Measurements from ENCODE around the gene TMEM255A.
"Not testable (repeated sequence)": the region's sequence is repeated elsewhere in the genome, so short reads cannot be mapped to it uniquely, and the experiment has no call there.

The TMEM255A gene

DNA sequence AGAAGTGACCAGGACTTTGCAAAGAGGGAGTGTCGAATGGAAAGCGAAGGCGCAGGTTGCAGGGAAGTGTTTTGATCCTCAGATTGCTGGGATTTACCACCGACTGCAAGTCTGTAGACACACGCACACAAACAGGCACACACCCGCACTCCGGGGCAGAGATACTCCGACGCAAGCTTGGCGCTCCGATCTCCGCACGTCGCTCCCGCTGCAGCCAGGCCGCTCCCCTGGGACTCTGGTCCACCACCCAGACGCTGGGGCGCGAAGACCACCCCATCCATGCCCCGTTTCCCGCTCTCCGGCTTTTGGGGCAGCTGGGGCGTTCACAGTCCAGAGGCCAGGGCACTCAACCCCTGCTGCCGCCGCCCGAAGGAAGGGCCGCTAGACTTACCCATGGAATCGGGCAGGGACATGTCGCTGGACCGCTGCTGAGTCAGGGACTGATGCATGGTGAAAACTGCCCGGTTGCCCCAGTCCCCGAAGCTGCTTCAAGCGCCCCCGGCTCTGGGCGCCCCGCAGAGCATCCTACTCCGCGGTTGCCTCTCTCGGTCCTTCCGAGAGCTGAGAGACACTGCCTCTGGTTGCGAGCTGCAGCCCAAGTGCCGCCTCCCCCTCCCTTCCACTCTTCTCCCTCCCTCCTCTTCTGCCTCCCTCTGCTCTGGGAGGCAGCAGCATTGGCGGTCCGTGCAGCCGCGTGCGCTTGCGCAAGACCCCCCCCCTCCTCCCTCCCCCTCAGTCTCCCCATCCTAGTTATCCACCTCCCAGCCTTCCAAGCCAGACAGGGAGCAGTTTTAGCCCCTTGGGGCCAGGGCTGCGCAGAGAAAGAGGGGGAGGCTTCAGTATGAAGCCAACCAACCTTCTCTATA, at the start of gene TMEM255A:
TMEM255A (minus strand) TSS at position 601 of the 866 bp plus-strand sequence; CDS start at position 449, 152 bp downstream.
- DNase-seq: no peak

DNA sequence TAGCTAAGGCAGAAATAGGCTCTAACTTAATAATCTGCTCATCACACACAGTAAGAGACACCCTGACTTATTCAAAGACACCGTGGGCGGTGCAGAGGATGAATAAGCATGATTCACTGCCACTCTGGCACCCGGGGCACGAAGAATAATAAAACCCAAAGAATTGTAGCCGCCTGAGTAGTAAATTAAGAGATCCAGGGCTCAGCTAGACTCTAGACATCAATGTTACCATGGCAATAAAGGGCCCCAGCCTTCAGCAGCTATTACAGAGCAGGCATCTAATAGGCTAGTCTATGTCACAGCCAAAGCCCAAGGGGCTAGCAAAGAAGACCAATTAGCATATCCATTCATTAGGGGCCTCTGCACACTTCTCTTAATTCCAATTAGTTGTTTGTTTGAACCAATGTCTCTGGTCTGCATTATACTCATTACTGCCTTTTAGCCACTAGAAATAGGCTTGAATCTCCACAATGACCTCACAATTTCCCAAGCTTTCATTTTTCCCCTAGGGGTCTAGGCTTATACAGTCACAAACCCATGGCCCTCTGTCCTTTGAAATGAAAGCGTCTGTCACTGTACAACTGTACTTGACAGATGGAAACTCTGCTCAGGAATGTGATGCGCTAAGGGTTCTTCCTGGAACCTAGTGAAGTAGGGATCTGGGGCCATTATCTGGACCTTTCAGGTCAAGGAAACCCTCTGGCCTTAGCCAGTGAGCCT, 47.6 kb upstream of the TMEM255A start:
- no peak for DNase-seq

DNA sequence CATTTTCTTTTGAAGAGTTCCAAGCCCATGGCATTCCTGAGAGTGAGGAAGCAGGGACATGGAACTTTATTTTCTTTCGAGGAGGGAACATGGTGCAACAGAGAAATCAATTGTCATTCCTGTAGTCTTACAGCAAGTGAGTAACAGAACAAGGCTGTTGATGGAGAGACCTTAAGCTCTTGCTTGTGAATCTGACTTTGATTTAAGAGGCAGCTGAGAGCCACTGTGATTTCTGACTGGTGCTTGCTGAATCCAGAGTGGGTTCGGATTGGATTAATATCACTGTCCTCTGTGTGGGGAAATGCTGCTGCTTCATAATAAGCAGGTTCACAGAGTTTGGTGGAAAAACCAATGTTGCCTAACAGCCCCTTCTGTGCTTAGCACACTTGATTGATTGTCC, 45.9 kb upstream of the TMEM255A start:
- DNase-seq: no peak

DNA sequence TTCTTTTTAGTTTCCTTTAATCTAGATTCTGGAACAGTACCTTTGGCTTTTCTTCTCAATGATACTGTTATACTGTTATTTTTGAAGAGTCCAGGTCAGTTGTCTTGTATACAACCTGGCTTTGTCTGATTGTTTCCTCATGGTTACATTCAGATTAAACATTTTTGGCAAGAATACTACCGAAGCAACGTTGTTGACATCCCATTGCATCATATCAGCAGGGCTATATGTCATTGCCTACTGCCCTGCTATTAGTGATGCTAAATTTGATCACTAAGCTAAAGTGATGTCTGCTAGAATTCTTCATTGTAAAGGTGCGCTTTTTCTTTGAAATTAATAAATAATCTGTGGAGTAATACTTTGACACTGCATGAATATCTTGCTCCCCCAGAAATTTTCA, 44.8 kb upstream of the TMEM255A start:
- no peak for DNase-seq

DNA sequence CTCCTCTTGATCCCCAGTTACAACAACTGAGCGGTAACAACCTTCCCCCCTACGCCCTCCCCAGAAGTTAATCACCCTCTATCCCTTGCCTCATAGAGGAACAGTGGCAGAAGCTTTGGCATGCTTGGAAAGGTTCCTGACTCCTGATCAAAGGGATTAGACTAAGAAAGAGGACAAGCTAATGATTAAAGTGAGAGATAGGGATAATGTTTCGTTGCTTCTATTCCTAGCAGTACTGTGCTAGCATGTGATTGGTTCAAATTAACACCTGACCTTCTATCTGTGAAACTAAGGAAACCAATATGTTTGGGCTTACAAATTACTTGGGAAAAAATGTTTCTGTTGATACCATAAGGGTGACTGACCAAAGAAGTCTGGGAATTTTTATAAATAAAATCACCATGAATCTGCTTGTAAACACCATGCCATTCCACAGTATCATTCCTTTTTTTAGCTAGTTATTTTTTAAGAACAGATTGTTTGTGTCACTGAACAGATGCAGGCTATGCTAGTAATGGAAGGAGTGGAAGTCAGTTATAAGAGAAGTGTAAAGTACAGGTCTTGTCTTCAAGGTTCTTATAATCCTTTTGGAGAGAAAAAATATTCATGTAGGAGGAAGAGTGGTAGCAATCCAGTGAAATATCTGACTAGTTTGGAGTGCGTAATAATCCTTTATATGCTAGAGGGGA, 39.3 kb upstream of the TMEM255A start:
- DNase-seq: no peak

DNA sequence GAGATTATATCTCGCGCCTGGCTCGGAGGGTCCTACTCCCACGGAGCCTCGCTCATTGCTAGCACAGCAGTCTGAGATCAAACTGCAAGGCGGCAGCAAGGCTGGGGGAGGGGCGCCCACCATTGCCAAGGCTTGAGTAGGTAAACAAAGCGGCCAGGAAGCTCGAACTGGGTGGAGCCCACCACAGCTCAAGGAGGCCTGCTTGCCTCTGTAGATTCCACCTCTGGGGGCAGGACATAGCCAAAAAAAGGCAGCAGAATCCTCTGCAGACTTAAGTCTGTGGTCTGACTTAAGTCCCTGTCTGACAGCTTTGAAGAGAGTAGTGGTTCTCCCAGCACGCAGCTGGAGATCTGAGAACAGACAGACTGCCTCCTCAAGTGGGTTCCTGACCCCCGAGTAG, 33.3 kb upstream of the TMEM255A start:
- DNase-seq: not testable (repeated sequence)

DNA sequence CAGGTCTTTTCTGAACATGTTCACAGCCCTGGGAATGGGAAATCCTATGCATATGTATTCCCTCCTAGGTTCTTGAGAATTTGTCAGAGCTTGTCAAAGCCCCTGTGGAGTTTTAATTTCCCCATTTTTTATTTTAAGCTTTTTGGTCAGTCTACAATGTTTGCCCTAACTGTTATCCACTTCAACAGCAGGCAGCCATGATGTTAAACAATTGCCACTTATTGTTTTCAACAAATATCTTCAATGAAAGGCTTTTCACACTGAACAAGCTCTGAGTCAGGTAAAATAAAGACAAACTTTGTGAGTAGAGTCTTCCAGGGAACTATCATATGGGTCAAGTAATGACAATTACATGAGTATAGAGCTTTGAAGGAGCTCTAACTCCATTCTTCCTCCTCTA, 25.6 kb upstream of the TMEM255A start:
- DNase-seq: no peak

DNA sequence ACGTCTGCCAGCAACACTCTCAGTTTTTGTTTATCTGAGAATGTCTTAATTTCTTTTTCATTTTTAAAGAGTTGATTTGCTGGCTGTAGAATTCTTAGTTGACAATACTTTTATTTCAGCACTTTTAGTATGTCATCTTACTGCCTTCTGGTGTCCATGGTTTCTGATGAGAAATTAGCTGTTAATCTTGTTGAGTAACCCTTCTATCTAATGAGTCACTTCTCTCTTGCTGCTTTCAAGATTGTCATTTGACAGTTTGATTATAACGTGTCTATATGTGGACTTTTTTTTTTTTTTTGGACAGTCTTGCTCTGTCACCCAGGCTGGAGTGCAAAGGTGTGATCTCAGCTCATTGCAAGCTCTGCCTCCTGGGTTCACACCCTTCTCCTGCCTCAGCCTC, 24.0 kb upstream of the TMEM255A start:
- DNase-seq: no peak

DNA sequence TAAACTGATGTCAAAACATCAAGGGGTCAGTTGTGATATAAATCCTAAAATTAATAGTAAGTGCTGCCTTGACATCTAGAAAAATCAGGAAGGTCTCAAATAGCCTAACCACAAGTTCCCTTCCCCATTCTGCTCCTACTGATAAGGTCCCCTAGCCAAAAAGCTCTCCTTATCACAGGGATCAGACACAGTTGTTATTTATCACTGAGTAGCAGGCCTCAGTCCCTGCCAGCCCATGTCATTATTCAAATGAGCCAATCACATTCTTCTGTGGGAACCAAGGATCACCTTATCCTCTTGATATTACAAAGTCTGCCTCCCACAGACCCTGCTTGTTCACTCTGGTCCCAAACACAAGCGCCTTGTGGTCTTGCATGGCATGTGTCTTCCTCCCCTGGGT, 23.3 kb upstream of the TMEM255A start:
- DNase-seq: no peak

DNA sequence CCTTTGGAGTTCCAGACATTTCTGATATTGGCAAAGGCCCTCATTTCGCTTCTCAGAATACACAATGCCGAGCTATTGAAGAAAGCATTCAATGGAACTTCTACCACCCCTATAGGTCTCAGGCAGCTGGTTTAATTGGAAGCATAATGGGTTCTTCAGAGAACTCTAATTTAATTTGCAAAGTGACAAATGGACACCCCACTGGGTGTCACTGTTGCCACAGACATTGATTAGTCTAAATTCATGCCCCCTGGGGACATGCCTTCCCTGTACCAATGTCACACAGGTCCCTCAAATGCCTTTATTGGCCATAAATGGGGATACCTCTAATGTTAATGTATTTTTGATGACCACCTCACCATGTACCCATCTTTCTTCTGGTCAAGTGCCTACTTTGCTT, 22.9 kb upstream of the TMEM255A start:
- DNase-seq: no peak

DNA sequence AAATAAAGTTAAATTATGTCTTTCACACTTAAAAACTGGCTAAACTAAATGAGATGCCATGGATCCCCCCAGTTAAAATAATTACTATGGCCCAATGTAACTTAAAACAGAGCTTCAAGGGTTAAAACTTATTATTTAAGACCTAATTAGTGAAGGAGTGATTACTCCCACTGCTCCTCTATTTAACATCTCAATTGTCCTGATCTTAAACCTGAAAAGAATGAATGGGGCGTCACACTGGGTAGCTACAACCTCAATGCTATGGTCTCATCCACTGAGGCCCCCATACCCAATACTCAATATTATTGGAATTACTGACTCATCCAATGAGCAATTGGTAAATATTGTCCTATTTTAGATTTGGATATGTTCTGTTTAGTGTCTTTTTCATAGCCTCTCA, 21.1 kb upstream of the TMEM255A start:
- no peak for DNase-seq

DNA sequence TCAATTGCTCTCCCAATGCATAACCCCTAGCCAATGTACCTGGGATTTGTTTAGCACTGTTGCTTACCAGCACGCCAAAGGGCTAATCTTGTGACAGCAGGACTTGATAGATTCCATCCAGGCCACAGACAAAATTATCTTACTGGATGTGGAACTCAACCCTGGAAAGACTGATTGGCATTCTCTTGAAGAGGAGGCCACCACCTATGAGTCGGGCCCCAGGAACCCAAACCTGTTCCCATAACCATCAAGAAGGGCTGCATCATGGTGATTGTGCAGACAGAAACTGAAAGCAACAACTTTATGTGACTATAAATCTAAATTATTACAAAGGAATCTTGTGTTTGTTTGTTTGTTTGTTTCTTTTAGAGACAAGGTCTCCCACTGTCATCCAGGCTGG, 19.9 kb upstream of the TMEM255A start:
- no peak for DNase-seq

DNA sequence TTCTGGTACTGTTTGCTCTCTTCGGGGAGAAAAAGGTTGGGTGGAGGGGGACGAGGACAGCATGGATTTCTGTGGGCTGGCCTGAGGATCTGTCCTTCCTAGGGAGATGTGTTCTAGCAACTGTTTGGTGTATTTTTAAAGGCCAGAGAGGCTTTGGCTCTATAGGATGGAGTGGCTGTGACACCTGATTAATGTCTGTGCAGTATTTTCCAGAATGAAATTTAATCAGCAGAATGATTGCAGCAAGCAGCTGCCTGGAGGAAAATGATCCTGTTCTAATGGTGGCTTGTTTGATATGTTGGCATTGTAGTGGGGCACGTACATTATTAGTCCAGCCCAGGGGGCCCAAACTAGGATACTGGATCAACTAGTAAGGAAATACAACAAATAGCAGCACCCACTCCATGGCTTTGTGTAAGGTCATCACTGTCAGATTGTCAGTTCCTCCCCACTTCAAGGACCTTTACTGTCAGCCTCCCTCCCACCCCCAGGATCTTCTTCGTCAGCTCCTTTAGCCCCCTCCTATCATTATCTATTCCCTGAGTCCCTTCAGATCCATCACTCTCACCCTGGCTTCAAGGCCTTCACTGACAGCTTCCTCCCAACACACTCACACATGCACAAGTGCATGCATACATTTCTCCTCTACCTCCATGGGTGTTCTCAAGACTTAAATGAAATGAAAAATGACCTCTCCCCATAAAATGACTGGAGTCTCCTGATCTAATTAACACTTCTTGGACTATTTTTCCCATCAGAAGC, 10.4 kb upstream of the TMEM255A start:
- DNase-seq: no peak

DNA sequence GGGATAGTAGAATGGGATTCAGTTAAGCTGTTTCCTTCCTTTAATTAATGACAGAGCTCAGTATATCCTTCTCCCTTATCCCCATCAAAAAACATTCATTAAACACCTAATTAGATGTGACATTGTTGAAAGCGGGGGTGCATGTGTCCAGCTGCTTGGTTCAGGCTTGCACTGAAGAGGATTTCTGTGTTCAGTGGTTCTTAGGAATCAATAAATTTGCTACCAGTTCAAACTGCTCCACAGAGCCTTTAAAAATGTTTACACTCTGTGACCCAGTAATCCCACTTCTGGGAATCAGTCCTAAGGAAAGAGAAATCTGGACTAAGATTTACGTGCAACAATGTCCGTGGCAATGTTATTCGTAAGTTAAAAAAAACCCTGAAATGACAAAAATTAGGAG, 7.2 kb upstream of the TMEM255A start:
- DNase-seq: no peak

DNA sequence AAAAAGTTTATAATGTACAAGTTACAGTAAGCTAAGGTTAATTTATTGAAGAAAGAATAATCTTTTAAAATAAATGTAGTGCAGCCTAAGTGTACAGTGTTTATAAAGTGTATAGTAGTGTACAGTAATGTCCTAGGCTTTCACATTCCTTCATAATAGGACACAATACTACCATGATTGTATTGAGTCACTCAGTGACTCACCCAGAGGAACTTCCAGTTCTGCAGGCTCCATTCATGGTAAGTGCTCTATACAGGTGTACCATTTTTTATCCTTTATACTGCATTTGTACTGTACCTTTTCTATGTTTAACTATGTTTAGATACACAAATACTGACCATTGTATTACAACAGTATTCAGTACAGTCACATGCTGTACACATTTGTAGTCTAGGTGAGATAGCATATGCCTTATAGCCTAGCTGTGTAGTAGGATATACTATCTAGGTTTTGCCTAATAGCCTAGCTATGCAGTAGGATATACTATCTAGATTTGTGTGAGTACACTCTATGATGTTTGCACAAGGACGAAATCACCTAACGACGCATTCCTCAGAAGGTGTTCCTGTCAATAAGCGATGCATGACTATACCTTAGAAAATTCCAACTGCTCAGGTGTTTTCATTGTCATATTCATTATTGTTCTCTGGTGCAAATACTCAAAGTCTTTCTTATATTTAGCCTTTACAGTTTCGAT, 5.5 kb upstream of the TMEM255A start:
- DNase-seq: no peak

DNA sequence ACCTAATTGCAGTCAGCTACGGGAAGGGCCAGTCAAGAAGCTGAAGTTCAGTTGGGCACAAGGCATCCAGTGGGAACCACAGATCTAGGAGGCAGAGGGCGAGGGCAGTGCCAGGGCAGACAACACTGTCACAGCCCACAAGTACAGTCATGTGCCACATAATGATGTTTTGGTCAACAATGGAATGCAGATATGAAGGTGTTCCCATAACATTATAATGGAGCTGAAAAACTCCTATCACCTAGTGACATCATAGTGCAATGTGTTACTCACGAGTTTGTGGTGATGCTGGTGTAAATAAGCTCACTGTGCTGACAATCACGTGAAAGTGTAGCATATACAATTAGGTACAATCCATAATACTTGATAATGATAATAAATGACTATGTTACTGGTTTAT, 4.5 kb upstream of the TMEM255A start:
- no peak for DNase-seq

DNA sequence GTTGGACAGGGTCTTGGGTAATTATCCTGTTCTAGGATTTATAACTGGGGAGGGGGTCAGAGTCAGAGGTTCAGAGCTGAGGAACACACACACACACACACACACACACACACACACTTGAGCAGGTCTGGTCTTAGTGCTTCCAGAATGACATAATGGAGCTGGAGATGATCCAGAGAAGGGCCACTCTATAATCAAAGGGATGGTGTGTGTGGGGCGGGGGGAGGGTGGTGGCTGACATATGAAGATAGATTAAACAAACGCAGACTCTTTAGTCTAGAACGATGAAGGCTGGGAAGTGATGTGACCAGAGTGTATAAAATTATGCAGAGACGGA, 434 bp upstream of the TMEM255A start:
- DNase-seq: no peak

DNA sequence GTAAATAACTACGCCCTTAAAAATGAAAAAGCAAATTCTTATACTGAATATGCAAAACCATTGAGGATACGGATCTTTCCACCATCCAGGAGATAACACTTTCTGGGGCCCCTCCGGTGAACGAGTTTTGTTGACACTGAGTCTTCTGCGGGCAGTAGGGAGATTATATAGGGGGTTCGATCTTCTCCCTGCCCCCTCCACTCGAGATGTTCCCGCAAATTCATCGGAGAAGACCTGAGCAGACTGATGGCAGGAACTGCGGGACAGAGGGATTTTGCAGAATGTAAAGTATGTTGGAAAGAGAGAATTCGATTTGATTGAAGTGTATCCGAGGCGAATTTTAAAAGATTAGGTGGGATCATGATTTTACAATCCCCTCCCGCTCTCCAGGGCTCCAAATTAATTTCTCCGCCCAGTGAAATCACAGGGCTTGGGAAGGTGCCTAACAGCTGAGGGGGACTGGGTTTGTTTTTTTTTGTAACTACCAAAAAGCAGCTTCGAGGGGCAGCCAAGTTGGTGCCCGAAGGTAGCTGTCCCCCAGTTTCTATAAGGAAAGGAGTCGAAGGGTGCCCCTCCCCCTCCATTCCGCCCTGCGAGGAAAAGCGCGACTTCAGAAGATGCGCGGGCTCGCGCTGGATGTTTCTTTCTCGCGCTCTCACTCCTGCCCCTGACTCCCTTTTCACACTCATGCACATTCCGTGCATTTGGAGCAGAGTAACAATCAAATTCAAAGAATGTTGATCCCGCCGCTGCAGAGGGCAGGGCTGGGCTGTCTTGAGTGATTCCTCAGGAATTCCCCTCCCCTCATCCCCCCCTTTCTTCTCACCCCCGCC, 1.2 kb downstream of the TMEM255A start:
- no peak for DNase-seq

DNA sequence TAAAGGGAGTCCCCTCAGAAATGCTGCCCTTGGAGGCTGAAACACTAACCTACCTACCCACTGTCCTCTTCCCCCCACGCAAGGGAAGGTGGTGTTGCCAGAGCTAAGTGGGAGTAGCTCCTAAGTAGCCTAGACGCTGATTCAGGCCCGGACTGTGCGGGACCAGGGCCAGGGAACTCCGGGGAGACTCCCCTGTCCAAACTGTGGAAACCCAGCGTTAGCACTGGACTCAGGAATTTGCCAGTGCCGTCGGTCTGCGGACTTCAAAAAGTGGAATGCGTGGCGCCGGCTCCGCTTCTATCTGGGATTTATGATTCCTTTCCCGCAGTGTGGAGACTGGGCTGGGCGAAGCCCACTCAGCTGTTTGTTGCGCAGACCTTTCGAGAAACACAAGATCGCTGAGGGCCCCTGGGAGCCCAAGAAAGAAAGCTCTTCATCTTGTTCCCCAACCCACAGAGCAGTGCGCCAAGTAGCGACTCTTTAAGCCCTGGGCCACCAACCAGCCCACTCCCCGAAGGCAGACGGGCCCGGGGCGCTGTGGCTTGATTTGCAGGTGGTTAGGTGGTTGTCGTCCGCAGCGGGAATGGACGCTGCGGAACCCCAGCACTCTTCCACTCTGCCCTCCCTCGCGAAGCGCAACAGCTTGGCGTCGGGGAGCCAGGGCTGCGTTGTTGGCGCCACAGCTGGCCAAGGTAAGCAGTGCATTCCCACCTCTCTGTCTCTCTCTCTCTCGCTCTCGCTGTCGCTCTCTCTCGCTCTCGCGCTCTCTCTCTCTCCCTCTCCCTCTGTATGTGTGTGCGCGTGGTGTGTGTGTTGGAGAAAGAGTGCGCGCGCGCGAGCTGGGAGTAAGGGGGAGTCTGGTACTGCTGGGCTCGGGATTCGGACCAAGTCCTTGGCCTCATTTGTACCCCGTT, 2.0 kb downstream of the TMEM255A start:
- peak; percentile 48 for DNase-seq

DNA sequence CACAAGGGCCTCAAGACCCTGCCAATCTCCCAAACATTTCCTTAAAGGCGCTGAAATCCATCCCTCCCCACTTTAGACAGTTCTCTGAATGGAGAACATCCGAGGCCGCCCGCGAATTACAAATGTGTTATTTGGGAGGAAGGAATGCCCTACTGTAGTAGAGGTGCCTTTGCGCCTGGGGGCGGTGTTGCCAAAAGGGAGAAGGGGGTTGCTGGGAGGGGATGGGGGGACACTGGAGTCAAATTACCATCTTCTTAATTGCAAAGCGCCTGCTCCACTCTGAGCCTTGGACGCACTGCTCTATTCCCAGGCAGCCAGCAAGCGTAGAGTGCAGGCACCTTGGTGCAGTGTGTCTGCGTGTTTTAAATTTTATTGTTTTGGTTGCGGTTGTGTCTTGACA, 2.7 kb downstream of the TMEM255A start:
- no peak for DNase-seq

Measured in activated CD4-positive, alpha-beta T cell treated with anti-CD3 and anti-CD28 coated beads for 1 hour (primary cell).